NCI-H748 treated with DMSO at 0.1 percent for 48 hours (cell line): Measurements from ENCODE around the gene A3GALT2.

ENCODE experiments used
- DNase-seq: peaks from one replicate; lab custom pipeline; 2025; lab: John Stamatoyannopoulos, UW

The A3GALT2 gene

DNA sequence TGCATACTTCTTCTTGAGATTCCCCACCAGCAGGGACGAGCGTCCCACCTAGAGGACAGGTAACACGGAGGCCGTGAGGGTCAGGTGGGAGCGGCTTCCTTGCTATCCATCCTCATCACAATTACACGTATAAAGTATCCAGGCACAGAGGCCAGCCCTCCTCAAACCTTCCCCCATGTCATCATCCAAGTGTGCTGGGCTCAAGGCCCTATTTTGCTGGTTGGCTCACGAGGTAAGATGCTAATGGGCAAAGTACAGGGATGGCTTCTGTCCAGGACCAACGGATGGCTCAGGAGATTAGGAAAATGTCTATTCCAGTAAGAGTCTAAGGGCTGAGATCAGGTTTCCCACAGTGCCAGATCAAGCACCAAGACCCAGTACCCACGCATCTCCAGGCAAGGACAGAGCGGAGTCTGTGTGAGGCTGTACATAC, 11.5 kb upstream of the A3GALT2 start:
- no peak for DNase-seq

- DNase-seq = no peak
Observed at GRCh38 chr1:33331444-33332356, 10.8 kb upstream of the A3GALT2 start.

DNA sequence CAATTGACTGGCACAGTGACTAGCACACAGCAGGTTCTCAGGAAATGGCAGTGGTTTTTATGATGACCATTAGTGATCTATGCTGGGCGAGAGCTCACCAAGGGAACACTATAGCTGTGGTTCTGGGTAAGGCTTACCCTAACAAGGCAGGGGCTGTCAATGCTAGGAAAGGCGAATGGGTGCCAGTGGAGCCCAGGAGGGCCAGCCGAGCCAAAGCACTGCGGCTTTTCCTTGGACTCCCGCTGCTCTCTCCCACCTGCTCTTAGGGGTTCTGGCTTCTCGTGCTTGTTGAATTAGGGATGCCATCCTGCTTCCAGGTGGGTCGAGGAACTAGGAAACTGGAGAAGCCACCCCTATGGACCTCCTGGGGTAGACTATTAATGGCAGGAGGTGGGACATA, 10.0 kb upstream of the A3GALT2 start:
- DNase-seq = no peak

DNA sequence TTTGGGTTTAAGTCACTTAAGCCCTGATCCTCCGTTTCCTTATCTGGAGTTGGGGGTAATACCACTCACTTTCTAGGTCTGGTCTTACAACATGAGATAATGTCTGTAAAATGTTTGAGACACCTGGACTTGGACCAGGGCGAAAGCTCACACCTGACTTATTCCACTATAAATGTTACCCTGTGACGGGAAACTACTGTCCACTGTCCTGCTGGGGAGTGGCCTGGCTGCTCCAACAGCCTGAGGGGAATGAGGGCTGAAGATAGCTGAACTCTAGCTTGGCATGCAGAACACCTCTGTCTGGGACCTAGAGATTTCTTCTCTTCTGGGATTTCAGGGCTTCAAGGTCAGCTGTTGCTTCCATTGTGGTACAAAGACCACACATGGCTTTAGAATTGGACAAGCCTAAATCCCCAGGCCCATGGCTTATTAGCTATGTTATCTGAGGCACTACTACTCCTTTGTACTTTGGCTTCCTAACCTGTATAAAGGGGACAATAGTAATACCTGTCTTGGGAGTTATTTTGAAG, 9.5 kb upstream of the A3GALT2 start:
- DNase-seq = no peak

DNA sequence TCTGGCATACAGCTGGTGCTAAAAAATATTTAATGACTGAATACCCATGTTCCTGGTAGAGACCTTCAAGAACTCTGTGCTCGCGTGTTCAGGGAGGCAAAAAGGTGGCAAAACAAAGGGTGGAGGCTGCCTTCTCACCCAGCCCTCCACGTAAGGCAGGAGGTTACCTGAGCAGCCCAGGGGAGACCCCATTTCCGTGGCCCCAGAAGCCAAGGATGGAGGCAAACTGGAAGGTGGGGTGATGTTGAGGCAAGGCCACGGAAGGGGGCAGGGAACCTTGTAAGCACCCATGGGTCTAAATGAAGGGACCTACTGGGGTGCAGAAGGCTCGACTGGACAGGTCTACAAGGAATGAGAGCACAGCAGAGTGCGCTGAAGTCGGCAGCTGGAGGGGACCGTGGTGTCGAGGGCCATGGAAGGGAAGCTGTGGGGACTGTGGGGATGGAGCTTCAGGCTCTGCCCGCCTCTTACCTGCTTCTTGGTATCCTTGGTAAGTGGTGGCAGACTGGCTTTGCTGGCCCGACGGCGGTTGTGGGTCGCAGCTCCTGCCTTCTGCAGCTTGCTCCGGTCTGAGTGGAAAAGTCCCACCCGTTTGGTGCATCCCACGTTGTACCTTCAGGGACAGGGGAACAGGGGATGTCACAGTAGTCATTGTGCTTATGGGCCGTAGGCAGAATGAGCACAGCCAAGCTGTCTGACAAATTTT, 8.9 kb upstream of the A3GALT2 start:
- DNase-seq = no peak

DNA sequence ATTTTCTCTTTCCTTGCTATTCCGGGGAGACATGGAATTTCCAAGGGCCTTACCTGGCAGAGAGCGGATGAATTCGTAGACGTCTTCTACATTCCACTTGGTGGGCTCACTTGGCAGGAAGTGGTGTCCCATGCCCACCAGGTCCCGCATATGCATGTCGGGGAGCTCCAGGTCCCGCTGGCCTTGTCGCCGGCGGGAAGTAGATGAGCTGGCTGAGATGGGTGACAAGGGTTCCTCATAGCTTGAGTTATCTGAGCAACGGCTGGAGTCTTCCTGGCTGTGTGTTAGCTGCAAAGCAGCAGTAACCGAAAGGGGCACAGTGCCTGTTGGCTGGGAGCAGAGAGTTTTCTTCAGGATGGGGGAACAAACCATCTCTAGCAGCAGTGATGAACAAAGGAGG, 7.9 kb upstream of the A3GALT2 start:
- DNase-seq = no peak

GRCh38 chr1:33327587-33328325, 6.9 kb upstream of the A3GALT2 start:
- DNase-seq = no peak

DNA sequence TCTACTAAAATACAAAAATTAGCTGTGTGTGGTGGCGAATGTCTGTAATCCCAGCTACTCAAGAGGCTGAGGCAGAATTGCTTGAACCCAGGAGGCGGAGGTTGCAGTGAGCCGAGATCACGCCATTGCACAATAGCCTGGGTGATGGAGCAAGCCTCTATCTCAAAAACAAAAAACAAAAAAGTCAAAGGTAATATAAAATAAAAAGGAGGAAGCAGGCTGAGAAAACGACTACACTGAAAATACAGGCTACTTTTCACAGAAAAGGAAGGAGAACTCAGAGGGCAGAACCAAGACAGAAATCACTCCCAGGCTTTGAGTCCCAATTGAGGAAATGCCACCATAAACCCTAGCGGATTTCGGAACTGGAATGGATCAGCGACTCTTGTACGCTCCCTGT, 5.9 kb upstream of the A3GALT2 start:
- no peak for DNase-seq

DNA sequence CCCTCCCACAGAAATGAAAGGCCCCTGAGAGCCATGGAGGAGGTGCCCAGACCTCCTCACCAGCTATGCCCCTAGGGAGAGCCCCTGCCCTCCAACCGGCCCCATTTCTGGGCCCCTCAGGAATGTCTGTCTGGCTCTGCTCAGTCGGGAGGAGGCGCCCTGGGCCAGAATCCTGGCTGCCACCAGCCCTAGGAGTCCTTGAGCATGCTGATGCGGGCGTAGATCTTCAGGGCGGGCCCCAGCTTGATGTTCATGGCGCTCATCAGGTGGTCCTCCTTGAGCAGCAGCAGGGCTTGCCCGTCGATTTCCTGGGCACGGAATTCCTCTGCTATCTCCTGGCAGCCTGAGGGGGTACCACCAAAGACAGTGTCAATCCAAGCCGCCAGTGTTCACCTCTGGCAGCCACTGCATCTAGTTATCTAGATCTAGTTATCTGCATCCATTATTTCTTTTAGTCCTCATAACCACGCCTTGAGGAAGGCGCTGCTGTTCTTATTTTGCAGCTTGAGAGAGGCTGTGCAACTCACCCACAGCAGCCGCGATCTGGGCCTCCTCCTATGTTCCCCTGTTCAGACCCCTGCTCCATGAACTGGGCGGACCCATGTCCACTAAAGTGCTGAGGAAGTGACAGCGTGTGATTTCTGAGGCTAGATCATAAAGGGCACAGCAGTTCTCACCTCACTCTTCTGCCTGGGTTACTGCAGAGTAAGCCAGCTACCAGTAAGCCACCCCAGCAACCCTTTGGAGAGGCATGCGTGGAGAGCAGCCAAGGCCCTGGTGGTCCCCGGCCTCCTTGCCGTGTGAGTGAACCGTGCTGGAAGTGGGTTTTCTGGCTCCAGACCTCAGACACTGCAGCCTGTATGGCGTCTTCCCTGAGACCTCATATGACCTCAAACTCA, 4.0 kb upstream of the A3GALT2 start:
- no peak for DNase-seq

DNA sequence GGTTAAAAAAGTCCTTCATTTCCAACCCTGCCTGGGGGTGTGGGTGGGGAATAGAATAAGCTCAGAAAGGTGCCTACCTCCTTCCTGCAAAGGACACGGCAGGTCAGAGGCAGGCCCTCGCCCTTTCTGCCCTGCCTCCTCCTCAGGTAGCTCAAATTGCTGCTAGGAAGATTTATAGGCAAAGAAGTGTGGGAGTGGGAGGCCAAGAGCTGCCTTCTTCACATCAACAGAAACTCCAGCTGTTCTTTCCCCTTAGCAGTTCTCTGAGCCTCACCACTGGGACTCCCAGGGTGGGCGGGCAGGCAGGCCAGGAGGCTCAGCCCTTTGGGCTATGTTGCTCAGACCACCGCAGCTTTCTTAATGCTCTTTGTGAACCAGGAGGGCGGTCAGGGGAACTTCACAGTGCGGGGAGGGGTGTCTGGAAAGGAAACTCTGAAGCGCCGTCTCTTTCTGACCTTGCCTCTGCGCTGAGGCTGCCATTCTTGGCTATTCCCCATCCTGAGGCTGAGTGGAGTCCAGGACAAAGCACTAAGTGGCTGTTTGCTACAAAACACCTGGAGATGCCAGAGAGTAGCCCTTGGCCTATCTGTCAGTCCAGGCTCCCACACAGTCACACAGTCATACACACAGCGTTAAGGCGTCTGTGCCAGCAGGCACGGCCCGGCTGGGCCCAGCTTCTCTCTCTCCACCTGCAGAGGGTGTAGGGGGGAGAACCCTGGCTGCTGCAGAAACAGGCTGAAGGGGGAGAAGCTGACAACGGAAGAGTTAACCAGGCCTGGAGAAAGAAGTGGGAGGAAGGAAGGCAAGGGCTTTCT, 3.0 kb upstream of the A3GALT2 start:
- no peak for DNase-seq

DNA sequence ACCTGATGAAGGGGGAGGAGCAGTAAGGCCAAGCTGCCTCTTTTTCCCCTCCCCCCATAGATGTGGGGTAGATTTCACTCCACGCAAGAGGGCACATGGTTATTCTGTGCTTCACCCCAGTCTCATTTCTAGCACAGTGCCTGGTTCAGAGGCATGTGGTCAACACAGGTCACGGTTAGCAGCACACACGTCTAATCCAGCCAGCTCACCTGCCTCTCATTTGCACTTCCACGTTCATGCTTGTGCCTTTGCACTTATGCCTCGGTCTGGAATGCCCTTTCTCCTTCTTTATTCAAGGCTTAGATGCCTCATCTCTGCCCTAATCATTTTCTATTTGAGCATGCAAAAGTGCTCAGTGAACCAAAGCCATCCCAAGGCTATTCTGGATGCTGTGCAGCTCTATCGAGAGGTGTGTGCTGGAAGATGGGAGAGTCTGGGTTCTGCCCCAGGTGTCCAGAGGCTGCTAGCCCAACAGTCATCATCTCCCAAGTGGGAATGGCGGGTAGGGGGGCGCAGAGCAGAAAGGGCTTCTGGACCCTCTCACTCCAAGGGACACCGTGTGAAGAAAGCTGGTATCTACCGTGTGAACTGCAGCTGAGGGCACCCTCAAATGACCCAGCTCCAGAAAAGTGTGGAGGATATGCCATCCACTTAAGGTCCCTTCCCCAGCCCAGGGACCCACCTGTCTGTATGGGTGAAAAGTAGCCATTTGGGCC, 2.1 kb upstream of the A3GALT2 start:
- no peak for DNase-seq

DNA sequence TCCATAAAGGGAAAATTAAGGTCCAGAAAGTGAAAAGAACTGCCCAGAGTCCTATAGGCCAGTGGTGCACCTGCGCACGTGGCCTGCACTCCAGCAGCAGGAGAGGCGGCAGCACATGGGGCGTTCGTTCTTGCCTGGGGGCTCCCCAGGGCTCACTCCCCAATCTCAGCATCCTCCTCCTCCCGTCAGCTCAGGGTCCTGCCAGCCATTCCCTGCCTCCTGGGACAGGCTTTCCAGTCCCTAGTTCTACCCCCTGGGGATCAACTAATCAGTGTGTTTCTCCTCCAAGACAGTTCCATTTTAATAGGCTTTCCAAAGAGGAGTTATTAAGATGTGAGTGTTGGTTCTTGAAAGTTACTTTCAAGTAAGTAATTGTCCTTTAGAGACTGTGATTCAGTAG, 1.2 kb upstream of the A3GALT2 start:
- DNase-seq = no peak

GRCh38 chr1:33321178-33321577, 280 bp upstream of the A3GALT2 start:
- DNase-seq = no peak

DNA sequence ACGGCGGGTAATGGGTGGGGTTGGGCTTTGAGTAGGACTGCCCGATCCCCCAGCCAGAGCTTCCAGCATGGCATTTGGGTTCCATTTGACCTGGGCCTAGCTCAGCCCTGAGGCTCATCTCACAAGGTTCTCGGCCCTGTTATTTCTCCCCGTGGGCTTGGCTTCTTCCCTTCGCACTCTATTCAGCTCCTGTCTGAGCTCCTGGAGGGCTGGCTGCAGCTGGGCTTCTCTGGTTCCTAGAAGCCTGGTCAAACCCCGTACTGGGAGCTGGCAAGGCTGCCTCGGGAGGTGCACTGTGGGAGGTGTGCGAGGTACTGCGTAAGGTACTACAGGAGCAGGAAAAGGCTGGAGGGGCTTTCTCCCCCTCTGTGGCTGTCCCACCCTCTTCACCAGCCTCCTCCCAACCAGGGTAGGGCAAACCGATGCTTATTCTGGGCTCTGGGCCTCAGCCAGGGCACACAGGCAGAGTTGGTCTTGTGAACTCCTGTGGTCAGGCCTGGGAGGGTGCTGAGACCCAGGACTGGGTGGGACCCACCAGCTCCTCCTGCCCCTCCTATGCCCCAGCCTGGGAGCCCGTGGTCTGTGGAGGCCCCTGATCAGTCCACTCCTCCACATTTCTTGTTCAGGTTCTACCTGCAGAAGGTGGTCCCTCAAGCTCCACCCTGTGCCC, 814 bp downstream of the A3GALT2 start:
- DNase-seq = no peak

- no peak for DNase-seq
Observed at GRCh38 chr1:33319186-33319948, 1.5 kb downstream of the A3GALT2 start.

DNA sequence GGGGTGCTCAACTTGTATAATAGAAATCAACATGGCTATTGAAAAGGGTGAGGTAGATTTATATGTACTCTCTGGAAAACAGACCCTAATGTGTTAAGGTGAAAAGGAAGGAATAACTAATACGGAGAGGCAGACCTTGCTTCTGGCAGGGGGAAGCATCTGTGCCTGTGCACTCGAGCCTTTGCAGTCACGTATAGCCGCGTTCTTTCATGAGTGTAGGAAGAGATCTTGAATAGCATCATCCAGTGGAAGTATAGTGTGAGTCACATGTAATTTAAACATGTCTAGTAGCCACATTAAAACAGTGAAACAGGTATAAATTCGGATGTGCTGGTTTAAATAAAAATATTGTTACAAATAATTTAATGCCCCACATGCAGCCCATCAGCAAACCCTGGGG, 3.0 kb downstream of the A3GALT2 start:
- DNase-seq = no peak

DNA sequence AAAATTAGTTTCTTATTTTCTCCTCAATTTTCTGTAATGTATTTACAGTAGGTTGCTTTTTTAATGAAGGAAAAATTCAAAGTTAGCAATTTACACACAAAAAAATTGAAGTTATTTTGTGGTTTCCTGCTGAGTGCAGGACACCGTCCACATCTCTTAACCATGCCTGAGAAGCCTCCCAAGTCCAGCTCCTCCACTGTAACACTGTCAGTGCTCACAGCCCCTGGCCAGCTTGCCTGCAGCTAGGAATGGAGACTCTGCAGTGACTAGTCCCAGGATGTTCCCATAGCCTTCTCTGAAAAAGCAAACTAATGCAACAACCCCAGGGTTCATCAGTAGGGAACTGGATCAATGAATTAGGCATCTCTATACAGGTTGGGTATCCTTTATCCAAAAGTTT, 3.5 kb downstream of the A3GALT2 start:
- no peak for DNase-seq

DNA sequence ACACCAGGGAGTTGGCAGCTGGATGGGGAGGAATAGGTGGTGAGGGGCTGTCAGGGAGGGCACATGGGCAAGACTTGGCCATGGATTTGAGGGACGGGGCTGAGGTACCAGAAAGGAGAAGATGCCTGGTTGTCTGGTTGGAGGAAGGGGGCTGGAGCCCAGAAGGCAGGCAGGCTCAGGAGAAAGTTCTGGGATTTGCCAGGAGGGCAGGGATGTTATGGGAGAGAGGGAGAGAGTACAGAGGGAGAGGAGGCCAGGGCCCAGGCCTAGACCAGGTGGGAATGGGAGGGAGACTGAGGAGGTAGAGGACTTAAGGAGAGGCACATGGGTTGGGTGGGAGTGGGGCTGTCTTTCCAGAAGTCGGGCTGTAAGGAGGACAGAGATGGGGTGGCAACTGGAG, 4.3 kb downstream of the A3GALT2 start:
- no peak for DNase-seq

- no peak for DNase-seq
Observed at GRCh38 chr1:33314416-33314815, 6.5 kb downstream of the A3GALT2 start.
